GM06990 (cell line): ENCODE measurements around the gene ARL4A.
"Not testable (repeated sequence)": the region's sequence is repeated elsewhere in the genome, so short reads cannot be mapped to it uniquely, and the experiment has no call there.

Source experiments
- DNase-seq: peaks from one replicate; pipeline ENCODE4 v3.0.0-alpha.2; 2011; ENCODE audit not compliant: insufficient read length; ENCODE audit errors: extremely low read depth
- H3K27me3 ChIP-seq: replicated peaks from 2 replicates; pipeline ENCODE4 v1.6.0; 2011; ENCODE audit warnings: low read length; ENCODE audit not compliant: control insufficient read depth, insufficient read depth
- H3K36me3 ChIP-seq: 2 replicates; pipeline ENCODE4 v1.5.1; 2011; ENCODE audit warnings: low read length; ENCODE audit not compliant: control insufficient read depth, insufficient read depth
- H3K4me3 ChIP-seq: replicated peaks from 2 replicates; pipeline ENCODE4 v1.5.1; 2011; ENCODE audit warnings: low read depth, mild to moderate bottlenecking, control low read depth, low read length
- TF ChIP-seq, protein P1 (sequence below): IDR thresholded peaks from 2 replicates; pipeline ENCODE4 v1.5.1; 2011; ENCODE audit warnings: low read length, control low read depth, mild to moderate bottlenecking, inconsistent platforms; ENCODE audit not compliant: insufficient read depth, poor library complexity, severe bottlenecking

The ARL4A gene

DNA sequence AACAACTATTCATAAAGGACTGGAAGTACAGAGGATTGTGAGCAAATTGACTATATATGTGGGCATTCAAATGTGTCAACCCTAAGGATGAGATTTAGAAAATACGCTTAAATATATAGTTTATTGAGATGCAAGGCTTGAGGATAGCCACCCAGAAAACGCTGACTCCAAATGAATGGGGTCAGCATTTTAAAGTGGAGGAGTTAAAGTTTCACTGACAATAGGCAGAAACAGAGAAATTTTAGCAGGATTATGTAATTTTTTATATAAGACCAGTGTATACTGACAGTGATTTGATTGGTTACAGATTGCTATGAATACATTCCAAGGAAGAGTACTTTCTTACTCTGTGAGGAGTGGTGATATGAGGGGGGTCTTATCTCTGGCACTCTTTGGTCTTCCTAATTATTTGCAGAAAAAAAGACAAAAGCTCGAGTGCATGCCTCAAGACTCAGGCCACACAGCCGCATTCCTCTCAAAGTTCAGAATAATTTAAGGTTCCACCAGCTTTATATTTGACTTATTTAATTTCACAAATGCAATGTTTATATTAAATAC, 38.6 kb upstream of the ARL4A start:
- DNase-seq: no peak
- H3K36me3 ChIP-seq: no peaks in the 10 kb centered on the region
- H3K4me3 ChIP-seq: no peak overlapping the region
- no peaks in the 10 kb centered on the region for H3K27me3 ChIP-seq
- TF ChIP-seq, protein P1, sequence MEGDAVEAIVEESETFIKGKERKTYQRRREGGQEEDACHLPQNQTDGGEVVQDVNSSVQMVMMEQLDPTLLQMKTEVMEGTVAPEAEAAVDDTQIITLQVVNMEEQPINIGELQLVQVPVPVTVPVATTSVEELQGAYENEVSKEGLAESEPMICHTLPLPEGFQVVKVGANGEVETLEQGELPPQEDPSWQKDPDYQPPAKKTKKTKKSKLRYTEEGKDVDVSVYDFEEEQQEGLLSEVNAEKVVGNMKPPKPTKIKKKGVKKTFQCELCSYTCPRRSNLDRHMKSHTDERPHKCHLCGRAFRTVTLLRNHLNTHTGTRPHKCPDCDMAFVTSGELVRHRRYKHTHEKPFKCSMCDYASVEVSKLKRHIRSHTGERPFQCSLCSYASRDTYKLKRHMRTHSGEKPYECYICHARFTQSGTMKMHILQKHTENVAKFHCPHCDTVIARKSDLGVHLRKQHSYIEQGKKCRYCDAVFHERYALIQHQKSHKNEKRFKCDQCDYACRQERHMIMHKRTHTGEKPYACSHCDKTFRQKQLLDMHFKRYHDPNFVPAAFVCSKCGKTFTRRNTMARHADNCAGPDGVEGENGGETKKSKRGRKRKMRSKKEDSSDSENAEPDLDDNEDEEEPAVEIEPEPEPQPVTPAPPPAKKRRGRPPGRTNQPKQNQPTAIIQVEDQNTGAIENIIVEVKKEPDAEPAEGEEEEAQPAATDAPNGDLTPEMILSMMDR: no peak

DNA sequence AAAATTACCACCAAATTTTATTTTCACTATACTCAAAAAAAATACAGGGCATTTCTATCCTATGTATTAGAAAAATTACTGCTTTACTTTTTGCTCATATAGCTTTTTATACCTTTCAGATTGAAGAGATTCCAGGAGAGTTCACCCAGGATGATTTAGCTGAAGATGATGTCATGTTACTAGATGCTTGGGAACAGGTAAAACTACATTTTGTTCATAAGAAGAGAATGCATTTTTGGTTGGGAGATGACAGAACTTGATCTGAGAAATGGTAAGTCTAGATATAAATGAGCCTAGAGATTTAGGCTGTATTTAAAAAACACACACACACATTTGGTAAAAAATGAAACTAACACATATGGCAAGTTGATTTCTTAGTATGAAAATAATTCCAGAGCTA, 38.1 kb upstream of the ARL4A start:
- Histone ChIP-seq H3K4me3 (no peak overlapping the region), H3K36me3 (no peaks in the 10 kb centered on the region), H3K27me3 (no peaks in the 10 kb centered on the region)
- no peak for DNase-seq
- TF ChIP-seq, protein P1: no peak

DNA sequence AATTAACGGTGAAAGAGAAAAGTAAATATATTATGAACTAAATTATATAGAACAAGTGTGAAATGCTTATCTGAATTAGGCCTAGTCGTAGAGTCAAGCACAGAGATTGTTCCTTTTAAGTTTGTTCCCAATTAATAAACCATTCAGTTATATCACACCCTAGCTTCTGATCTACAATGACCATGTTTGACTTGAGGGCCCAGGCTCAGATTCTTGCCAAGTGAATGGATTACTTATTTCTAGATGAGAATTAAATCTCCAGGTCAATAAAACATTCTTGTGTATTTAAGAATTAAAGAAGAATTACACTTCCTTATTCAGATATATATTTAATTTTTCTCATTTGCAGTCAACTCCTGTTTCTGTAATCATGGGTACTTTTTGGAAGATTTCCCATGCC, 37.4 kb upstream of the ARL4A start:
- Histone ChIP-seq H3K27me3 (no peaks in the 10 kb centered on the region), H3K36me3 (no peaks in the 10 kb centered on the region), H3K4me3 (no peak overlapping the region)
- TF ChIP-seq, protein P1: no peak
- DNase-seq: no peak

DNA sequence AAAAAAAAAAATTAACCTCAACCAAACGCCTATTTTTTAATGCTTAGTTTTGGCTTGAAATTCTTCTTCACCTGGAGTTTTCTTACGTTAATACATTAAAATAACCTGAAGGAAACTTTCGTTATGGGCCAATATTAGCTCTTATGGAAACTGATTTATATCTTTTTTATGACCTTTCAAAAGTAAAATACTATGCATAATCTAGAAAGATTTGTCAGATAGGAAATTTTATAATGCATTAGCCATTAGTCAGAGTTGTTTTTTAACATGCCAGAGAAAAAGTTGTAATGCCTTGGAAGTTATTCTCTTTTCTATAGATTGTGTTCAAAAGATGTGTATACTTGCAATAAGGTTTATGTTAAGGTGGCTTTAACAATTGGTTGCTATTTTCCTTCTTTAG, 34.3 kb upstream of the ARL4A start:
- no peaks in the 10 kb centered on the region for H3K36me3 ChIP-seq
- DNase-seq: no peak
- TF ChIP-seq, protein P1: no peak
- no peaks in the 10 kb centered on the region for H3K27me3 ChIP-seq
- H3K4me3 ChIP-seq: no peak overlapping the region

DNA sequence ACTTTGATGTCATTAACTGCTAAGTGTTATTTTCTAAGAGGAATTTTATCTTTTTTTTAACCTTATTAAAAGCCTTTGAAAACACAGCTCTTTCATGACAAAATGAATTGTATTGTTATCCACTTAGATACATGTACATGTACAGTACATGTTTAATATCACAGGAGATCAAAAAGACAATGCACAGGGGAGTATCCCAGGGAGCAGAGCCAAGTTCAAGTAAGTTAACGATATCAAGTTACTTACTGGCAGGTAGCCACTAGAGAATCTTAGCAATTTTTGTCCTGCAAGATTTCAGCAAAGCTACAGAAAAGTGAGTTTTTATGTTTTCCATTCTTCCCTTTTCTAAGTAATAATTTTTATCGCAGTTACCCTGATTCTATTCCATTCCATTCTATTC, 33.9 kb upstream of the ARL4A start:
- TF ChIP-seq, protein P1: no peak
- no peak overlapping the region for H3K4me3 ChIP-seq
- no peak for DNase-seq

DNA sequence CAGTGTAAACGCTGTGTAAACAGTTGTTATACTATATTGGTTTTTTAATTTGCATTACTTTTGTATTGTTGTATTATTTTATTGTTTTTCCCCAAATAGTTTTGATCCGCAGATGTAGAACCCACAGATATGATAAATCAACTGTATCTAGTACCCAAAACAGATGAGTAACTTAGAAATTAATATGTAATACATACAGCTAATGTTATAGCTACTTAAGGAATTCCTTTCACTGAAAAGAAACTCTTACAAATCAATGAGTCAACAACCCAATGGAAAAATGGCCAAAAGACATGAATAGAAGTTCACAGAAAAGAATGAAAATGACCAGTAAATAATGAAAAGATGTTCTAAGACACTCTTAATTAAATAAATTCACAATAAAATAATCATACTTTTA, 32.3 kb upstream of the ARL4A start:
- Histone ChIP-seq H3K4me3 (no peak overlapping the region), H3K36me3 (no peaks in the 10 kb centered on the region), H3K27me3 (no peaks in the 10 kb centered on the region)
- TF ChIP-seq, protein P1: no peak
- no peak for DNase-seq

More for the DNA sequence above, 33.9 kb upstream of the ARL4A start:
- no peaks in the 10 kb centered on the region for H3K27me3 ChIP-seq
- H3K36me3 ChIP-seq: no peaks in the 10 kb centered on the region

DNA sequence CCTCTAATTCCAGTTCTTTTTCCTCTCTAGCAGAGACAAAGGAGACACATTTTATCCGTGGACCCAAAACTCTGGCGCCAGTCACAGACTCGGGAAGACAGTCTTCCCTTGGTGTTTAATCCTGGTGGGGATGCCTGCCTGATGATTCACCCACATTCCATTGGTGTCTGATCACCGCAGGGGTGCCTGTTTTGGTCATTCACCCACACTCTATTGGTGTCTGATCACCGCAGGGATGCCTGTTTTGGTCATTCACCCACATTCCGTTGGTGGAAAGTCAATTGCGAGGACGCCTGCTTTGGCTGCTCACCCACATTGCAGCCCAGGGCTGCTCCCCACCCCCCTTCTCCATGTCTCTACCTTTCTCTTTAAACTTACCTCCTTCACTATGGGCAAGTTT, 27.0 kb upstream of the ARL4A start:
- H3K27me3 ChIP-seq, DNase-seq, H3K36me3 ChIP-seq, H3K4me3 ChIP-seq: not testable (repeated sequence)

DNA sequence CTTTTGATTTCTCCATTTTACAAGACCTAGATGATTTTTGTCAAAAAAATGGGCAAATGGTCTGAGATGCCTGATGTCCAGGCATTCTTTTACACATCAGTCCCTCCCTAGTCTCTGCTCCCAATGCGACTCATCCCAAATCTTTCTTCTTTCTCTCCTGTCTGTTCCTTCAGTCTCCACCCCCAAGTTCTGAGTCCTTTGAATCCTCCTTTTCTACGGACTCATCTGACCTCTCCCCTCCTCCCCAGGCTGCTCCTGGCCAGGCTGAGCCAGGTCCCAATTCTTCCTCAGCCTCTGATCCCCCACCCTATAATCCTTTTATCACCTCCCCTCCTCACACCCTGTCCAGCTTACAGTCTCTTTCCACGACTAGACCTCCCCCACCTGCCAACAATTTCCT, 26.4 kb upstream of the ARL4A start:
- DNase-seq, H3K36me3 ChIP-seq, H3K27me3 ChIP-seq, H3K4me3 ChIP-seq: not testable (repeated sequence)
